MM.1S (cell line): ENCODE results near the gene PLEKHH2.

Experiments used
- EZH2 ChIP-seq: fragments of 300-600 bp; sonication (generic); optimal IDR thresholded peaks from 2 replicates; pipeline ENCODE3; 2017; ENCODE audit warnings: low read depth, mild to moderate bottlenecking, antibody characterized with exemption, low read length, mixed read lengths
- EZH2phosphoT487 ChIP-seq: fragments of 300-600 bp; sonication (generic); IDR thresholded peaks from 2 replicates; pipeline ENCODE4 v1.6.1; 2018; ENCODE audit warnings: antibody characterized with exemption, low read length
- TF ChIP-seq, protein P1 (sequence below): fragments of 300-600 bp; sonication (generic); IDR thresholded peaks from 2 replicates; pipeline ENCODE4 v1.5.1; 2016; ENCODE audit warnings: antibody characterized with exemption, low read length, mixed read lengths

DNA sequence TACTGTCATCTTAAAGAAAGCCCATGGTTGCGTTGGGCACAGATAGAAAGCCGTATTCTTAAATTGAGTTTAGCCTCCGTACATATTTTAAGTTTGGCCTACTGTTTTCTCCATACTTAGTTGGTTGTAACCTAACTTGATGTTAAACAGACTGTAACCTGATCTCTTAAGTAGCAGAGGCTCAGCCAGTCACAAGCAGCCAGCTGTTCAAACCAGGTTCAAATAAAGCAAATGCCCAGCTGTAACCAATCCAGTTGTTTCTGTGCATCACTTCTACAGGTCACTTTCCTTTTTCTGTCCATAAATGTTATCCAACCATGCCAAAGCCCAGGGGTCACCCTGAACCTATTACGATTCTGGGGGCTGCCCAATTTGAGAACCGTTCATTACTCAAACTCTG is 31.2 kb upstream of the PLEKHH2 start:
- TF ChIP-seq, protein P1, sequence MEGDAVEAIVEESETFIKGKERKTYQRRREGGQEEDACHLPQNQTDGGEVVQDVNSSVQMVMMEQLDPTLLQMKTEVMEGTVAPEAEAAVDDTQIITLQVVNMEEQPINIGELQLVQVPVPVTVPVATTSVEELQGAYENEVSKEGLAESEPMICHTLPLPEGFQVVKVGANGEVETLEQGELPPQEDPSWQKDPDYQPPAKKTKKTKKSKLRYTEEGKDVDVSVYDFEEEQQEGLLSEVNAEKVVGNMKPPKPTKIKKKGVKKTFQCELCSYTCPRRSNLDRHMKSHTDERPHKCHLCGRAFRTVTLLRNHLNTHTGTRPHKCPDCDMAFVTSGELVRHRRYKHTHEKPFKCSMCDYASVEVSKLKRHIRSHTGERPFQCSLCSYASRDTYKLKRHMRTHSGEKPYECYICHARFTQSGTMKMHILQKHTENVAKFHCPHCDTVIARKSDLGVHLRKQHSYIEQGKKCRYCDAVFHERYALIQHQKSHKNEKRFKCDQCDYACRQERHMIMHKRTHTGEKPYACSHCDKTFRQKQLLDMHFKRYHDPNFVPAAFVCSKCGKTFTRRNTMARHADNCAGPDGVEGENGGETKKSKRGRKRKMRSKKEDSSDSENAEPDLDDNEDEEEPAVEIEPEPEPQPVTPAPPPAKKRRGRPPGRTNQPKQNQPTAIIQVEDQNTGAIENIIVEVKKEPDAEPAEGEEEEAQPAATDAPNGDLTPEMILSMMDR = no peak
- no peak for TF ChIP-seq EZH2
- TF ChIP-seq EZH2phosphoT487 = no peak
